NT2/D1 (cell line): ENCODE measurements around the gene PLOD2.

Experiments used
- SUZ12 ChIP-seq: IDR thresholded peaks from 2 replicates; pipeline ENCODE4 v1.6.1; 2011; ENCODE audit not compliant: insufficient read length, insufficient read depth; ENCODE audit errors: extremely low read depth
- YY1 ChIP-seq: IDR thresholded peaks from 2 replicates; pipeline ENCODE4 v1.6.1; 2011; ENCODE audit not compliant: insufficient read length, insufficient read depth
- ZNF274 ChIP-seq: IDR thresholded peaks from 2 replicates; pipeline ENCODE4 v1.6.1; 2011; ENCODE audit warnings: mild to moderate bottlenecking, low read depth, low read length

GRCh38 chr3:146195030-146195429, 34.0 kb upstream of the PLOD2 start:
- no peak for TF ChIP-seq ZNF274
- TF ChIP-seq YY1: no peak
- TF ChIP-seq SUZ12: no peak
